Measurements from ENCODE around the gene PLEKHM3. TPM values are rescaled to one million over a fixed set of nuclear protein-coding genes. Genes with fewer than 3 reads are reported as not detected.

PLEKHM3 gene
- total RNA-seq, 1 donor, result 13.8 TPM

GRCh38 chr2:207782238-207783030 is 242.9 kb downstream of the PLEKHM3 start:
- DNase-seq (ENCODE audit: low read depth), result no peak
- no peak overlapping the region for H3K4me3 ChIP-seq (ENCODE audit: low read depth, low read length)
- TF ChIP-seq, protein P1, sequence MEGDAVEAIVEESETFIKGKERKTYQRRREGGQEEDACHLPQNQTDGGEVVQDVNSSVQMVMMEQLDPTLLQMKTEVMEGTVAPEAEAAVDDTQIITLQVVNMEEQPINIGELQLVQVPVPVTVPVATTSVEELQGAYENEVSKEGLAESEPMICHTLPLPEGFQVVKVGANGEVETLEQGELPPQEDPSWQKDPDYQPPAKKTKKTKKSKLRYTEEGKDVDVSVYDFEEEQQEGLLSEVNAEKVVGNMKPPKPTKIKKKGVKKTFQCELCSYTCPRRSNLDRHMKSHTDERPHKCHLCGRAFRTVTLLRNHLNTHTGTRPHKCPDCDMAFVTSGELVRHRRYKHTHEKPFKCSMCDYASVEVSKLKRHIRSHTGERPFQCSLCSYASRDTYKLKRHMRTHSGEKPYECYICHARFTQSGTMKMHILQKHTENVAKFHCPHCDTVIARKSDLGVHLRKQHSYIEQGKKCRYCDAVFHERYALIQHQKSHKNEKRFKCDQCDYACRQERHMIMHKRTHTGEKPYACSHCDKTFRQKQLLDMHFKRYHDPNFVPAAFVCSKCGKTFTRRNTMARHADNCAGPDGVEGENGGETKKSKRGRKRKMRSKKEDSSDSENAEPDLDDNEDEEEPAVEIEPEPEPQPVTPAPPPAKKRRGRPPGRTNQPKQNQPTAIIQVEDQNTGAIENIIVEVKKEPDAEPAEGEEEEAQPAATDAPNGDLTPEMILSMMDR (IDR thresholded peaks at IDR 0.05; ENCODE audit: insufficient read depth, low read depth, low read length), result no peak

- DNase-seq (ENCODE audit: low read depth), result no peak
- TF ChIP-seq, protein P1 (IDR thresholded peaks at IDR 0.05; ENCODE audit: insufficient read depth, low read depth, low read length), result no peak
- H3K4me3 ChIP-seq (ENCODE audit: low read depth, low read length), result no peak overlapping the region
Observed at GRCh38 chr2:207779523-207779922, 245.8 kb downstream of the PLEKHM3 start.

DNA sequence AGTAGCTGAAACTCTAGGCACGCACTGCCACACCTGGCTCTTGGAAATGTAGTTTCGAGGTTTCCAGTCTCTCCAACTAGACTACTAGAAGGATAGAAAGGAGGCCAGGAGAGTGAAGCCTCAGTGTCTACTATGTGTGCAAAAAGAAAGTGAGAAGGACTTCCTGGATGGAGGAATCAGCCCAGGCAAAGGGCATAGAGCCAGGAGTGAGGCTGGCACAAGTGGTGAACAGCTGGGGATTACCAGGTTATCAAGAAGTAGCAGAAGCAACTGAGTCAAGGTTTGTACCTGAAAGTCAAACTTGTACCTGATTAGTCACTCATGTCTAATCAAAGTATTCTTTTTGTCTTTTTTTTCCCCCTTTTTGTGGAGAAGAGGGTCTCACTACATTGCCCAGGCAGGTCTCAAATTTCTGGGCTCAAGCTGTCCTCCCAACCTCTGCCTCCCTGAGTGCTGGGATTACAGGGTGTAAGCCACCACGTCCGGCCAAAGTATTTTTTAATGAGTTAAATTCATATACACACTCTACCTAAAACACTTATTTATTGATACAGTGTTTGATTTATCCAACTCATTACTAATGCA is 246.9 kb downstream of the PLEKHM3 start:
- TF ChIP-seq, protein P1 (IDR thresholded peaks at IDR 0.05; ENCODE audit: insufficient read depth, low read depth, low read length), result no peak
- H3K4me3 ChIP-seq (ENCODE audit: low read depth, low read length), result no peak overlapping the region

GRCh38 chr2:207777124-207777523 is 248.2 kb downstream of the PLEKHM3 start:
- DNase-seq (ENCODE audit: low read depth), result no peak
- H3K4me3 ChIP-seq (ENCODE audit: low read depth, low read length), result no peak overlapping the region
- TF ChIP-seq, protein P1 (IDR thresholded peaks at IDR 0.05; ENCODE audit: insufficient read depth, low read depth, low read length), result no peak

More for the DNA sequence above, 246.9 kb downstream of the PLEKHM3 start:
- DNase-seq (ENCODE audit: low read depth), result no peak

DNA sequence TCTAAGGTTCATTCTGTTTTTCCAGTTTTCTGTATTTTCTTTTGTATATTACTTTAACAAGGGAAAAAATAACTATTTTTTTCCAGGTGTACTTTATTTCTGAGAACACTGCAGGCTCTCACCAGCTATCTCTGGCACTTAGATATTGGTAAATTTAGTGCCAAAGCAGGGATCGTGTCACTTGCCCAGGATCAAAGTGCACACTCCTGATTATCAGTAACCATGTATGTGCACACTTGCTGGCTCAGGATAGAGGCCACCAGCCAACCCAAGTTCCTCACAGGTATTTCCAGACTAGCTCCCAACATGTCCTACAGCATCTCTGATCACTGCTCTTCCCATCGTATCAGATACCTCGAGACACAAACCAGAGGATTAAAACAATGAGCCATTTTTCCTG is 249.9 kb downstream of the PLEKHM3 start:
- TF ChIP-seq, protein P1 (IDR thresholded peaks at IDR 0.05; ENCODE audit: insufficient read depth, low read depth, low read length), result no peak
- DNase-seq (ENCODE audit: low read depth), result no peak
- no peak overlapping the region for H3K4me3 ChIP-seq (ENCODE audit: low read depth, low read length)

DNA sequence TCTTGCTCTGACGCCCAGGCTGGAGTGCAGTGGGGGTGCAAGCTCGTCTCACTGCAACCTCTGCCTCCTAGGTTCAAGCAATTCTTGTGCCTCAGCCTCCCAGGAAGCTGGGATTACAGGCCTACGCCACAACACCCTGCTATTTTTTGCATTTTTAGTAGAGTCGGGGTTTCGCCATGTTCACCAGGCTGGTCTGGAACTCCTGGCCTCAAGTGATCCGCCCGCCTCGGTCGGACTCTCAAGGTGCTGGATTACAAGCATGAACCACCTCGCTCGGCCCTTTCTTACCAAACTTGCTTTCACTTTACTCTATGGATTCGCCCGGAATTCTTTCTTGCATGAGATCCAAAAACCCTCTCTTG is 252.5 kb downstream of the PLEKHM3 start:
- TF ChIP-seq, protein P1 (IDR thresholded peaks at IDR 0.05; ENCODE audit: insufficient read depth, low read depth, low read length), result no peak
- DNase-seq (ENCODE audit: low read depth), result no peak
- H3K4me3 ChIP-seq (ENCODE audit: low read depth, low read length), result no peak overlapping the region
